HG03159 (cell line): ENCODE data around the gene F12.
"Not testable (repeated sequence)": the region's sequence is repeated elsewhere in the genome, so short reads cannot be mapped to it uniquely, and the experiment has no call there.

Experiments used
- ATAC-seq: cut with Tn5 transposase; IDR thresholded peaks from one replicate; pipeline ENCODE4 v1.9.1; 2021; ENCODE audit warnings: mild to moderate bottlenecking, moderate library complexity; ENCODE audit not compliant: unreplicated experiment

The F12 gene

DNA sequence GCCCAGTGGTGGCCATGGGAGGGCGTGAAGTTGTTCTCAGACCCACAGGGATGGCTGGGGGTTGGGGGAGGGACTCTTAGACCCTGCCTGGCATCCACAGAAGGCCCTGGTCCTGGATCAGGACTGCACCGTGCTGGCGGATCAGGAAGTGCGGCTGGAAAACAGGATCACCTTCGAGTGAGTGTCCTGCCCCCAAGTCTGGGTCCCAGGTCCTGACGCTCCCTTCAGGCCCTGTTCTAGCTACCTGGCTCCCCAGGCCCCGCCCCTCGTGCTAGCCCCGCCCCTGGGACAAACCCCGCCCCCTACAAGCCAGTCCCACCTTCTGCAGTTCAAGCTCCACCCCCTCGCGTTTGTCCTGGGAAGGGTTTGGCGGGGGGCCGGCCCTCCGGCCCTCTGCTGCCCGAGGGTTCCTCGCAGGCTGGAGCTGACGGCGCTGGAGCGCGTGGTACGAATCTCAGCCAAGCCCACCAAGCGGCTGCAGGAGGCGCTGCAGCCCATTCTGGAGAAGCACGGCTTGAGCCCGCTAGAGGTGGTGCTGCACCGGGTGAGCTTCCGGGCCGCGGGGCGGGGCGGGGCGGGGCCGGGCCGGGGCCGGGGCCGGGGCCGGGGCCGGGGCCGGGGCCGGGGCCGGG, 38.8 kb downstream of the F12 start:
- peak; percentile 61 for ATAC-seq

DNA sequence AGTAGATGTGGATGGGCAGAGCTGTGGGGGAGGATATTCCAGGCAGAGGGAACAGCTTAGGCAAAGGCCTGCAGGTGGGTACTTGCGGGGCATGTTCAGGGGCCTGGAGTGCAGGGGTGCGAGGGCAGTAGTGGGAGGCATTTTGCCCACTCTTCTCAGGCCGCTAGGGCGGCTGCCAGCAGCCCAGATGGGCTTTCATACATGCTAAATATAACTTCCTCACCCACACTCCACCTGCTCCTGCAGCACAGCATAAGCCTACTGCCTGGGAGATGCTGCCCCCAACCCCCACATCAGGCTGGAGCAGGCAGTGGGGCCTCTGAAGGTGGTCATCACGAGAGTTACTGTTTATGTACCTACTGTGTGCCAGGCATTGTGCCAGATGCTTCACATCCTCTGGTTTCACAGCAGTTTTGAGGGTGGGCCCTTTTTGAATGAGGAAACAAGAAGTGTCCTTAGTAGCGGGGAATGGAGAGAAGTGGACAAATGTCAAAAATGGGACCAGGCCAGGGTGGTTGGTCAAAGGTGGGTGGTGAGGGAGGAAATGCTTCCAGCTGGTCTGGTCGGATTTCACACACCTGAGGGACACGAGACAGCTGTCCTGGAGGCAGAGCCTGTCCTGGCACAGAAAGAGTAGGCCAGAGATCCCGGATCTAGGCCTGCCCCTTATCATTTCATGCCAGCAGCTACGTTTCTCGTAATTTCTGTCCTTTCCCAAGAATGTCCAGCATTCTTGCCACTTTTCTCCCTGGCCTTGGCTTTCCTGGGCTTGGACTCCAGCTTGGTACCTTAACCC, 39.5 kb downstream of the F12 start:
- no peak for ATAC-seq

DNA sequence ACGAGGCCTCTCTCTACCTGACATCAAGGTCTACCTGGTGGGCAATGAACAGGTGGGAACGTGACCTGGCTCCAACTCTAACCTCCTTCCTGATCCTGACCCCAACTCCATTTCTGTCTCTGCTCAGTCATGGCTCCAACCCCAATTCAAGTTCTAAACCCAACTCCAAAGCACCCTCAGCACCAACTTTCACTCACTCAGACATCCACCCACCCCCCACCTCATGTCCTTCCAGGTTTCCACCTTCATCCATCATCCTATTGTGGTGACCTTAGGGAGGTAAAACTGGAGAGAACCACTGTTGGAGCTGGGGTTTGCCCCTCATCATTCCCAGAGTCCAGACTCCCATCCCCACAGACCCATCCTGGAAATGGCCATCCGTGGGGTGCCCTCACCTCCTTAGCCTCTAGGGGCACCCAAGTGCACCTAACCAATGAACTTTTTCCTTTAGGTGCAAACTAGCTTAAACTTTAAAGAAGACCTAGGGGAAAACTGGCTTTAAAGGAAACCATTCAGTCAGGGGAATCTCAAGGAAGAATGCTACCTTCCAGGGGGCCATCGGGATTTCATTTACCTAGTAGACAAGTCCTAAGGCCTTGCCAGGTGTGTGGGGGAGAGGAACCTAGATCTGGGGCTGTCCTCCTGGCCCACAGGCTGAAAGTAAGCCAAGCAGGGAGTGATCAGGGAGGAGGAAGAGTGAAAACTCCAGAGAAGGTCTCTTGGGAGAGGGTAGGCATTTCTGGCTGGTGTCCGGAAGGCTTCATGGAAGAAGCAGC, 40.3 kb downstream of the F12 start:
- ATAC-seq, result no peak

DNA sequence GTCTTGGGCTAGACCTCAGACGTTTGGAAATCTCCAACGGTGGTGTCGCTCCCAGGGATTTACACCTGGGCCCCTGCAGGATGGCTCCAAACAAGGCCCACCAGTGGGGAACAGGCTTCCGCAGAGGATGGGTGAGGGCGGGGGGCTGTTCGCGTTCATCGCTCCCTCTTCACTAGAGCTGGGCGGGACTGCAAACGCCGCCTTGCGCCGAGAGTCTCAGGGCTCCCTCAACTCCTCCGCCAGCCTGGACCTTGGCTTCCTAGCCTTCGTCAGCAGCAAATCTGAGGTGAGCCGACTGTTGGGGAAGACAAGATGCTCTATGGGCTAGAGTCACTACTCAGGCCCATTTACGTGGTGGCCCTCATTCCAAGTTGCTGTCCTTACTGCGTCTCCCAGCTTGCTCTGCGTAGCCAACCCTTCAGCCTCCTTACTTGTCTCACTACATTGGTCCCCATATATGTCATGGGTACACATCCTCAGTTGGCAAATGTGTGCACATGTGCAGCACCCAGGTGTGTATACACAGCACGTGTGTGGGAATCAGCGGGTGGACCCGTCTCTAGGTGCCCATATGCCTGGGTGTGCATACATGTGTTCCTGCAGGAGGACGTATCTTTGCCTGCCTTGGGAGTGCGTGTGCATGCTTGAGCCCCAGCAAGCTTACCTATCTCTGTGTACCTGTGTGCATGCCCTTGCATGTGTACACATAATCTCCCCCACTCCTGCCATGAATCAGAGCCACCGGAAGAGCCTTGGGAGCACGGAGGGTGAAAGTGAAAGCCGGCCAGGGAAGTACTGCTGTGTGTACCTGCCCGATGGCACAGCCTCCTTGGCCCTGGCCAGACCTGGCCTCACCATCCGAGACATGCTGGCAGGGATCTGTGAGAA, 41.1 kb downstream of the F12 start:
- ATAC-seq, result no peak

DNA sequence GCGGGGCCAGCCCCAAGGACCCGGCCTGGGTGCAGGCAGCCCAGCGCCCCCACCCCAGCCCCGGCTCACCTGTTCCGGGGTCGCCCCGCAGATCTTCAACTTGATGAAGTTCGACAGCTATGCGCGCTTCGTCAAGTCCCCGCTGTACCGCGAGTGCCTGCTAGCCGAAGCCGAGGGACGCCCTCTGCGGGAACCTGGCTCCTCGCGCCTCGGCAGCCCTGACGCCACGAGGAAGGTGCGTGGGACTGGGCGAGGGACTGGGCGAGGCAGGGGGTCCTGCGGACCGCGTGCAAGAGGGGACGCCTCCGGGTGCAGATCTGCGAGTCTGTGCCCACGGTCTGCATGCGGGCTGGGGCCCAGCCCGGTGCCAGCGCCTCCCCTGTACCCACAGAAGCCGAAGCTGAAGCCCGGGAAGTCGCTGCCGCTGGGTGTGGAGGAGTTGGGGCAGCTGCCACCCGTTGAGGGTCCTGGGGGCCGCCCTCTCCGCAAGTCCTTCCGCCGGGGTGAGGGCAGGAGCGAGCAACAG, 42.0 kb downstream of the F12 start:
- no peak for ATAC-seq

DNA sequence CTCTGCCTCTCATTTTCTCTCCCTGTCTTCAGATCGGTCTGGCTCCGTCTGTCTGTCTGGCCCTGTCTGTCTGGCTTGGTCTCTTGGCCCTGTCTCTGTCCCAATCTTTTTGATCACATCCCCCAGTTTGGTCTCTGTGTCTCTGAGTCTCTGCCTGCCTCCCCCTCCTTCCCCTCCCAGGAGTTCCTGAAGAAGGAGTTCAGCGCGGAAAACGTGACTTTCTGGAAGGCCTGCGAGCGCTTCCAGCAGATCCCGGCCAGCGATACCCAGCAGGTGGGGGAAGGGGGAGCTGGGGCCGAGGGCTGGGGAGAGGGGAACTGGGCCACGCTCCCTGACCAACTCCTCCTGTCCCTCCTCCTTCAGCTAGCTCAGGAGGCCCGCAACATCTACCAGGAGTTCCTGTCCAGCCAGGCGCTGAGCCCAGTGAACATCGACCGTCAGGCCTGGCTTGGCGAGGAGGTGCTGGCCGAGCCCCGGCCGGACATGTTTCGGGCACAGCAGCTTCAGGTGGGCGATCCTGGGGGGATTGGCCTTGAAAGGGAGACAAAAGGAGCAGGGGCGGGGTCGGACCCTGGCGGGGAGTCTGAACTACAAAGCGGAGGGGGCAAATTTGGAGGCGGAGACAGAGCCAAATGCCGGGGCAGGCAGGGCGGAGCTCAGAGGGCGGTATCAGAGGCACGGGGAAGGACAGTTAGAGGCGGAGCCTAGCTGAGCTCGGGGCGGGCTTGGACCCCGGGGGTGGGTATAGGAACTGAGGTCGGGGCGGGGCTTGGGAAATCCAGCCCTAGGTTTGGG, 42.6 kb downstream of the F12 start:
- ATAC-seq, result no peak

DNA sequence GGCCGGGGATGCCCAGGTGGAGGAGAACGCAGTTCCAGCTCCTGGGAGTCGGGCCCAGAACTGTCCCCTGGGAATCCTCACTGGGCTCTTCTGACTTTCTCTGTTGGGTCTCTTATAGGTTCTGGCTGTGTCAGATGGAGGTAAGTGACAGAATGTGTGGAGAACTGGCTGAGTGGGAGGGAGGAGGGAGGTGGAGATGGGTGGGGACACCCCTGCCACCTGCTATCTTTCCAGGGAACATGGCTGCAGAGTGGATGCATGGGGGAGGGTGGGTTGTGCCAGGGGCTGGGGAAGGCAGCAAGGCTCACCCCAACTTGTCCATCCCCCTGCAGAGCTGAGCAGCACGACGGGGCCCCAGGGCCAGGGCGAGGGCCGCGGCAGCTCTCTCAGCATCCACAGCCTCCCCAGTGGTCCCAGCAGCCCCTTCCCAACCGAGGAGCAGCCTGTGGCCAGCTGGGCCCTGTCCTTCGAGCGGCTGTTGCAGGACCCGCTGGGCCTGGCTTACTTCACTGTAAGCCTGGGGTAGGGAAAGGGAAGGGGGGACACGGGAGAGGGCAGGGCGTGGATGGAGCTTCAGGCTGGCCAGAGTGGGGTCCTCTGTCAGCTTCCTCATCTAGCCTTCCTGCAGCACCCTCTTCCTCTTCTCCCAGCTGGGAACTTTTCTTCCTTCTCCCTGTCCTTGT, 43.4 kb downstream of the F12 start:
- ATAC-seq, result no peak

DNA sequence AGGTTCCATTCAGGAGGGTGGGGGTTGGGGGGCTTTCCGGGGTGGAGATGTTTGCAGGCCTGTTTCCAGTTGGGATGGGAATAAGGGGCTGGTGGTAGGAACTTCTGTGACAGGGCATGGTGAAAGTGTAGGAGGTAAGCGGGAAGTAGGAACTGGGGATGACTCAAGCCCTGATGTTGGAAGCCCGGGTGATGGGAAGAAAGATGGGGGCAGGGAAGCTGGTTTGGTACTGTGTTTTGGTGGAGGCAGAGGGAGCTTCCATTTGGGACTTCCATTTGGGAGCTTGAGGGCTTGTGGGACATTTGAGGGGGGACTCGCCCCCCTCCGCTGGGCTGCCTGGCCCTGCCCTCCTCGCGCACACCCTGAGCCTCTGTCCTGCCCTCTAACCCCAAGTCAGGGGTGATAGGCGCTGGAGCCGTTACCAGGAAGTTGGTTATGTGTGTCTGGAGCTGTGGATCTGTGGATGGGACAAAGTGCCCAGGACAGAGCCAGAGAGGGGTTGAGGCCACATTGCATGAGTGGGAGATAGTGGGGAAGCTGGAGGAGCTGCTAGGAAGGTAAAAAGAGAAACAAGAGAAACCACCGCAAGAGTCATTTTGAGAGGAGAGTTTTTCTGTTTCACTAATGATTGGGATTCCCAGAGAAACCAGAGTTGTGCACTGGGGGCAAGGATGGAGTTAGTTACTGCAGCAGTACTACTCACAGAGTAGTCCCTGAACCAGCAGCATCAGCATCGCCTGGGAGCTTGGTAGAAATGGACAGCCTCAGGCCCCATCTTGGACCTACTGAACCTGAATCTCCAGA, 45.0 kb downstream of the F12 start:
- no peak for ATAC-seq

DNA sequence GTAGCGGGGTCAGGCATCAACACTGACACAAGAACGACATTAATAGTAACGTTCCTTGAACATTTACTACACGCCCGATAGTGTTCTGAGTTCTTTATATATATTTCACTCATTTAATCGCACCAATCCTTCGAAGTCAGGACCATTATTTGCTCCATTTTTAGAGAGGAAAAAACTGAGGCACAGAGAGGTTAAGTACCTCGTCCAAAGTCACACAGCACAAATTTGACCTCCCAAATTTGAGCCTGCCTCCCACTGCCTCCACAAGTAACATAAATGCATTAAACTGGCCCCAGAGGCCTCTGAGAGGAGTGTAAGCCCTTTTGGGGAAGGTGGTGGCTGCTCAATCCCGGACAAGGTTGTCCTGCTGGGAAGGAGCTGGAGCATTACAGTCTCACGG, 45.8 kb downstream of the F12 start:
- ATAC-seq, result no peak

DNA sequence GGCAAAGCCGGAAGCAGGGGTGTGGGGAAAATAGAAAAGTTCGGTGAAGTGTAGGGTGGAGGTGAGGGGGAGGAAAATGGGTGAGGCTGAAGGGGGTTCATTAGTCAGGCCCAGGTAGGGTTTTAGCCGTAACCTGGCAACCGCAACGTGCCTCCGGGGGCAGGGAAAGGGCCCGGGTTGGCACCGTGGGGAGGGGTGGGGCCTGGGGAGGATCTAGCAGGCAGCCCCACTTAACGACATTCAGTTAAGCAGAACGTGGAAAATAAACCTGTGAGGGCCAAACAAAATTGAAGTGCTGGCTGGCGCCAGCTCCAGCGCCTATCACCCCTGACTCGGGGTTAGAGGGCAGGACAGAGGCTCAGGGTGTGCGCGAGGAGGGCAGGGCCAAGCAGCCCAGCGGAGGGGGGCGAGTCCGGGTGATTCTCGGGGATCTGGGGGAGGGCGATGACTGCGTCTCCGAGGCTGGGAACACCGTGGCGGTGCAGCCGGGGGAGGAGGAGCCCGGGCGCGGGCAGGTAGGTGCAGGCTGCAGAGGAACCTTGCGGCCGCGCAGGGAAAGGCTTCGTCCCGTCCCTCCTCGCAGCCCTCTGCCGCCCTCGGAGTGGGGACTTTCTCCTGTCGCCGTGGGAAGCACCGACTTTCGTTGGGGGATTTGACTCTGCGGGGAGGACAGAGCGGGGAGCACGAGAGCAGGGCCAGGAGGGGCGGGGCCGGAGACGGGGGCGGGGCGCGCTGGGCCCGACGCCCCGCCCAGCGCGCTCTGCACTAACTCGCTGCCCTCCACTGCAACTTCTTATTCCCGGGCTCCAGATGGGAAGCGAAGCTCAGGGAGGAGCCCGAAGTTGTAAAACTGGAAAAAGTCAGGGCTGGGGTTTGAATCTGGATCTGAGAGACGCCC, 46.5 kb downstream of the F12 start:
- ATAC-seq, result peak; percentile 39

DNA sequence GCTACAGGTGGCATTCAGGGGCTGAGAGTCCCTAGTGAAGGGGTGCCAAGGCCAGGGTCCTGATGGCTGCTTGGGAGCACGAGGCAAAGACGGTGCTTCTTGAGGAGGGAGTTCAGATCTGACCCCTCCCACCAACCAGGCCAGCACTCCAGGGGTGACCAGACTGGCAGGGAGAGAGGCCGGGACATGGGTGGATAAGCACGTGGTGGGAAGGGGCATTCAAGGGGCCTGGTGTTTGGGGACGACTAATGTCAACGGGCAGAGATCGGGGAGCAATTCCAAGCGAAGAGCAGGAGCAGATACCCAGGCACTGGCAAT, 47.1 kb downstream of the F12 start:
- ATAC-seq, result no peak

DNA sequence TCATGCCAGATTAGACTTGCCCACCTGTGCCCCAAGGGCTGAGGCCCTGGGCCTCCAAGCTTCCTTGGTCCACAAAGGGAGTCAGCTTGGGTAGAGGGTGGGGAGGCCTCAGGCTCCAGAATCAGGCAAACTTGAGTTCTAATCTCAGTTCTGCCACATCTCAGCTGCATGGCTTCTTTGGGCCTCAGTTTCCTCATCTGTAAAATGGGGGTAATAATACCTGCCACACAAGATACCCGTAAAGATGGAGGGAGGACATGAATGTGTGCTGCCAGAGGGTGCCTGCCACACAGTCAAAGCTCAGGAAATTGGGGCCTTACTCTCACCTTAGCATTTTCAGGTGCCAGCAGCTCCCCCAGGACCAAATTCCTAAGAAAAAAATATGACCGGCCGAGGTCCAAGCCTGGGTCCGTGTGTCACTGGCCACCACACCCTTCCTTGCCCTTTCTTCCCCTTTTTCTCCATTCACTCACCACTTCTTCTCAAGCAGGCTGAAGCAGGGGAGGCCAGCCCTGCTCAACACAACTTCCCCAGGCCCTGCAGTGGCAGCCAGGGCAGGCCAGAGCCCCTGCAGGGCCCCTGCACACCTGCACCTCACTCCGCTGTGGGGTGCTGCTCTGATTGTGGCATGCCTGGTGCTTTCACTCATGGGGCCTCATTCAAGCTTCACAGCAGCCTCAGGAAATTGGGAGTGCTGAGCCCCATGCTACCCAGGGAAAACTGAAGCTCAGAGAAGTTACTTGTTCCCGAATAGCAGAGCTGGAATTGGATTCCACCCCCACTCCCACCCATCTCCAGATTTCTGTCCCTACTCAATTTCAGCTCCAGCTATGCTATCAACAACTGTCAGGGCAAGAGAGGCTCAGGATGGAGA, 47.7 kb downstream of the F12 start:
- ATAC-seq, result no peak

DNA sequence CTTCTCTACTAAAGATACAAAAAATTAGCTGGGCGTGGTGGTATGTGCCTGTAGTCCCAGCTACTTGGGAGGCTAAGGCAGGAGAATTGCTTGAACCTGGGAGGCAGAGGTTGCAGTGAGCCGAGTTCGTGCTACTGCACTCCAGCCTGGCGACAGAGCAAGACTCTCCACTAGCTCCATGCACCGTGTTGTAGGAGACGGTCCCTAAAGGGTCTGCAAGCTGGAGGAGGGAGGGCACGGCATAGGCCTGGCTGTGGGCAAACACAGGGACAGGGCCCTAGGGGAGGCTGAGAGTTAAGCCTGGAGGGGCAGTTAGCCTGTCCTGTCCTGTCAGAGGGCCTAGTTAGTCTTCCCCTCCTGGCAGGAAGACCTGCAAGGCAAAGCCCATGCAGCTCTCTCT, 48.6 kb downstream of the F12 start:
- not testable (repeated sequence) for ATAC-seq

DNA sequence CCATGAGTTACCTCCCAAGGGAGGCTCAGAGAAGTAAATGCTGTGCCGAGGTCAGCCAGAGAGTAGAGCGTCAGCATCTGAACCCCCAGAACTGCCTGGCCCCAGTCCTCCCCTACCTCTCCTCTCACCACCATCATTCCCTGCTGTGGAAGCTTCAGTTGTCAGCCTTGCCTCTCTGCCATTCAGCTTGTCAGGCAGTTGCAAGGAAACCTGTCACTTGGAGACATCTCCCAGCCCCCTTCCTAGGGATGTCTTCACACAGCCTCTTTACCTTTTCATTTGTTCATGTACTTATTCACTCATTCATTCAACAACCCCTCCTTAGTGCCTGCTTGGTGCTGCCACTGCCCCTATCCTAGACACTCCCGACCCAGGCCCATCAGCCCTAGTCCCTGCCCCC, 49.5 kb downstream of the F12 start:
- no peak for ATAC-seq

DNA sequence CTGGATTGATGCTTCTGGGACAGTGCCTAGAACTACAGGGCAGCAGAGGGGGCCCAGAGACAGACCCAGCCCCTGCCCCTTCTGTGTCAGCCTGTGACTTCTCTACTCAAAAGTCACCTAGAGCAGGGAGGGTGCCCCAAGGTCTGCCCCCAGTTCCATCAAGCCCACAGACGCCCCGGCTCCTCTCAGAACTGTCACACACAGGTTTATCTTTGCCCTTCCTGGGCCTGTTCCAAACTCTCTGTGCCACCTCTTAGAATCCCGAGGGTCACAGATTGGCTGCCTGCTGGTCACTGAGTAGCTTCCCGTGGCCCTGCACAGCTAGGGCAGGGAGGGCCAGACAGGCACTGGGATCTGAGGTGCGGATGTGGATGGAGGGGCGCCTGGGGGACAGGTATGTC, 49.9 kb downstream of the F12 start:
- no peak for ATAC-seq

DNA sequence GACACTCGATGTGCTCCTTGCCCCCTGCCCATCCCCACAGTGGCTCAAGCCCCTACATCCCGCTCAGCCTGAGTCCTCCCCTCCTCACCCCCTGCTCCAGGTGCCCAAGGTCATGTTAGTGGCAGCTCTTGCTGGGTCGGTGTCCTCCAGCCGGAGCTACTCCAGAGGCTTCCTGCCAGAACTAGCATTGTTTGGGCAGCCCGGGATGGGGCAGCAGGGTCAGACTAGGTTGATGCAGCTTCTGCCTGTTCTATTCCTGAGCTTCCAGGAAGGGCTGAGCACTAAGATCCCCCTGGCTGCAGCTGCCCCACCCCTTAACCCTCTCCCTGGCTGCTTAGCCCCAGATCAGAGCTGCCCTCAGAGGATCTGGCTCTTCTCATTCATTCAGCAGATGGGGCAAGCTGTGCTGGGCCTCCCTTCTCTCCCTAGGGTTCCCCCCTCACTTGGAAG, 51.0 kb downstream of the F12 start:
- ATAC-seq, result peak; percentile 4
